Effector CD8-positive, alpha-beta T cell (primary cell): ENCODE results near the gene SMIM20.

ENCODE experiments used
- DNase-seq: peaks from one replicate; lab custom pipeline; 2025; lab: John Stamatoyannopoulos, UW

Gene SMIM20

GRCh38 chr4:25955705-25956104 lies 41.7 kb downstream of the SMIM20 start:
- DNase-seq: no peak

- no peak for DNase-seq
Observed at GRCh38 chr4:25956260-25956659, 42.2 kb downstream of the SMIM20 start.

- DNase-seq: no peak
Observed at GRCh38 chr4:25958110-25958509, 44.1 kb downstream of the SMIM20 start.

- no peak for DNase-seq
Observed at GRCh38 chr4:25962393-25962792, 48.4 kb downstream of the SMIM20 start.

- no peak for DNase-seq
Observed at GRCh38 chr4:25965629-25966028, 51.6 kb downstream of the SMIM20 start.

- DNase-seq: no peak
Observed at GRCh38 chr4:25966171-25966570, 52.2 kb downstream of the SMIM20 start.

- DNase-seq: no peak
Observed at GRCh38 chr4:25969374-25970155, 55.5 kb downstream of the SMIM20 start.

GRCh38 chr4:25970226-25970675 lies 56.2 kb downstream of the SMIM20 start:
- DNase-seq: no peak

- no peak for DNase-seq
Observed at GRCh38 chr4:25970691-25971432, 56.8 kb downstream of the SMIM20 start.

GRCh38 chr4:25972366-25972765 lies 58.3 kb downstream of the SMIM20 start:
- no peak for DNase-seq

GRCh38 chr4:25972984-25973745 lies 59.1 kb downstream of the SMIM20 start:
- DNase-seq: no peak

- no peak for DNase-seq
Observed at GRCh38 chr4:25976780-25977179, 62.8 kb downstream of the SMIM20 start.

GRCh38 chr4:25977397-25978170 lies 63.6 kb downstream of the SMIM20 start:
- DNase-seq: no peak

GRCh38 chr4:25978327-25978726 lies 64.3 kb downstream of the SMIM20 start:
- no peak for DNase-seq
